Muscle layer of colon (tissue), 2 donors: ENCODE data around the gene CELSR1.

Source experiments
- H3K27ac ChIP-seq: one replicate; pipeline ENCODE4 v1.7.0; 2013; ENCODE audit warnings: low read depth, mild to moderate bottlenecking, low read length, moderate library complexity
- H3K27me3 ChIP-seq, 2 donors: one replicate each; pipeline ENCODE4 v1.7.0; 2013; ENCODE audit warnings: low read length in 2 of 2, mild to moderate bottlenecking in 2 of 2; ENCODE audit not compliant: insufficient read depth in 2 of 2, control insufficient read depth in 1 of 2
- H3K36me3 ChIP-seq: one replicate; pipeline ENCODE4 v1.7.0; 2013; ENCODE audit warnings: mild to moderate bottlenecking, low read length; ENCODE audit not compliant: insufficient read depth
- H3K4me1 ChIP-seq: one replicate; pipeline ENCODE4 v1.7.0; 2013; ENCODE audit warnings: mild to moderate bottlenecking, low read length; ENCODE audit not compliant: insufficient read depth
- H3K4me3 ChIP-seq, 2 donors: one replicate each; pipeline ENCODE4 v1.7.0; 2013; ENCODE audit warnings: low read length in 2 of 2, low read depth in 1 of 2, mild to moderate bottlenecking in 1 of 2, moderate library complexity in 1 of 2
- H3K9ac ChIP-seq: one replicate; pipeline ENCODE4 v1.7.0; 2013; ENCODE audit warnings: low read length
- H3K9me3 ChIP-seq: one replicate; pipeline ENCODE4 v1.7.0; 2013; ENCODE audit warnings: mild to moderate bottlenecking, low read length
- donor health status: abdominal sarcoma.
- donor health status: Adenocarcinoma of cecum.

Gene CELSR1

DNA sequence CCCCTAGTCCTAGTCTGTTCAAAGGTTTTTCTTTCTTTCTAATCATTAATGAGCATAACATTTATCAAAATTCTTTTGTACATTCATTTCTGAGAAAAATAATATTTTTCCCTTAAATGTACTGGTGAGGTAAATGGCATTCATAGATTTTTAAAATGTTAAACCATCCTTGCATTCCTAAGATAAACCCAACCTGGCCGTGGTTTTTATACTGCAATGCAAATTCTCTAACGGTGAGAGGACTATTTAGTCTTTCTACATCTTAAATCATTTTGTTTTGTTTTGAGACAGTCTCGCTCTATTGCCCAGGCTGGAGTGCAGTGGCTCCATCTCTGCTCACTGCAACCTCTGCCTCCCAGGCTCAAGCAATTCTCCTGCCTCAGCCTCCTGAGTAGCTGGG, 161.3 kb downstream of the CELSR1 start:
- no peak overlapping the region for H3K9ac ChIP-seq
- H3K27me3 ChIP-seq: no peaks in the 10 kb centered on the region
- H3K9me3 ChIP-seq: no peaks in the 10 kb centered on the region
- H3K27ac ChIP-seq: no peak overlapping the region
- no peak overlapping the region for H3K4me3 ChIP-seq
- H3K4me1 ChIP-seq: no peaks in the 10 kb centered on the region
- no peaks in the 10 kb centered on the region for H3K36me3 ChIP-seq

DNA sequence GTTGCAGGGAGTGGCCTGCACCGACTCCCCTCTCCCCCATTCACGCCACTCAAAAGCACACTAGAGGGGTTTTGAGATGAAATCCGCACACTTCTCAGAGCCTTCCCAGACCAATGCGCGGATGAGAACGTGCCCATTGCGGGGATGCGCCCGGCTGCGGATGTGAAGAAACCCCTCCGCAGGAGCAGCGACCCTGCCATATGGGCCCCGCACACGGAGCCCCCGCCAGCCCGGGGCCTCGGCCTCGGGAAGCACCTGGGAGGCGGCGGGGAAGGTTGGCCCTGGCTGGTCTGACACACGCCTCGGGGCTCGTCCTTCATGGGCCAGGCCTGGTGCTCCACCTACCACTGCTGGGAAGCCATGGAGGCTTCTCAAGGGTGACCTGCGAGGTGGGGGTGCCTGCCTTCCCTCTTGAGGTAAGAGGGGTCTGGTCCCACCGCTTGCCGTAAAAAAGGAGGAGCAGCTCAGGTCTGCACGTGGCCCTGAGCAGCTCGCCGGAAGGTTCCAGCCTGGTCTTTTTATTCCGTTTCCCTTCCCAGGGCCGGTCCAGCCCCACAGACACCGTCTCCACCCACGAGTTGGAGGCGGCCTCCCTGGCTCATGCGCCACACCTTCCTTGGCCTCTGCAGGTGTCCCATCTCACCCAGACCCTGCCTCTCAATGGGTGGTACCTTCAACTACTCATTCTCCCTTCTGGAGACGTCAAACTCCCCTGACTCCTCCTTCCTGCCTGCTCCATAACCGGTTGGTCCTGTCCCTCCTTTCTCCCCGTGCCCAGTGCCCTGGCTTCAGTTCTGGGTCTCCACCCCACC, 162.6 kb downstream of the CELSR1 start:
- H3K27me3 ChIP-seq: no peaks in the 10 kb centered on the region
- no peaks in the 10 kb centered on the region for H3K36me3 ChIP-seq
- no peak overlapping the region for H3K27ac ChIP-seq
- H3K9me3 ChIP-seq: no peaks in the 10 kb centered on the region
- no peaks in the 10 kb centered on the region for H3K4me1 ChIP-seq
- no peak overlapping the region for H3K9ac ChIP-seq
- H3K4me3 ChIP-seq: no peak overlapping the region

DNA sequence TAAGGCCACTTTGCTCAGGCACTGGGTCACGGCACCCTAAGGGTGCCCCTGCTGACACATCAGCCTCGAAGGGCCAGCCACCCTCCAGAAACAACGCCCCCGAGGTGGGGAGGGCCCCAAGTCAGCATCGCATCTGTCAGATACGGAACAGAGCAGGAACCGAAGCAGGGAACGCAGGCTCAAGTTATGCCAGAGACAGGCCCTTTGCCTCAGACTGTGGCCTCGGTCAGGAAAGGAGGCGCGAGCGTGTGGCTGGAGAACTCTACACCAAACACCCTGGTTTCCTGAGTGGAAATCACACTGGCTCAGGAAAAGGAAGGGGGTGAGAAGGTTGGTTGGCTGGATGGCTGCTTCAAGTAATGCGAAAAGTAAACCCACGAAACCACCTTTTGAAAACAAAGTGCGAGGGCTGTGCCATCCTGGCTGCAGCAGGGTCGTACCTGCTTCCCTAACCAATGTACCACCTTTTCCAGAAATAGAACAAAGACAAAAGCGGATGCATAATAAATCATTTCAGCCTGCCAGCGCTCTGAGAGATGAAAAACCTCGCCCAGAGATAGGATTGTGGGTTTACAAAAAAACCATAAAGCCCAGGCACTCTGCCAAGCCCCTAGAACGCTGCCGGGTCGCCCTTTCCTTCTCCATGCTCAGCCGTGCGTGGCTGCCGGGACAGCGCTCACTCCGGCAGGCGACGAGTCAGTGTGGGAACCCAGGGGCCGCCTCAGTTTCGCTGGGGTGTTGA, 163.3 kb downstream of the CELSR1 start:
- no peak overlapping the region for H3K27ac ChIP-seq
- H3K27me3 ChIP-seq: no peaks in the 10 kb centered on the region
- no peak overlapping the region for H3K4me3 ChIP-seq
- H3K36me3 ChIP-seq: no peaks in the 10 kb centered on the region
- H3K4me1 ChIP-seq: no peaks in the 10 kb centered on the region
- H3K9me3 ChIP-seq: no peaks in the 10 kb centered on the region
- H3K9ac ChIP-seq: no peak overlapping the region

DNA sequence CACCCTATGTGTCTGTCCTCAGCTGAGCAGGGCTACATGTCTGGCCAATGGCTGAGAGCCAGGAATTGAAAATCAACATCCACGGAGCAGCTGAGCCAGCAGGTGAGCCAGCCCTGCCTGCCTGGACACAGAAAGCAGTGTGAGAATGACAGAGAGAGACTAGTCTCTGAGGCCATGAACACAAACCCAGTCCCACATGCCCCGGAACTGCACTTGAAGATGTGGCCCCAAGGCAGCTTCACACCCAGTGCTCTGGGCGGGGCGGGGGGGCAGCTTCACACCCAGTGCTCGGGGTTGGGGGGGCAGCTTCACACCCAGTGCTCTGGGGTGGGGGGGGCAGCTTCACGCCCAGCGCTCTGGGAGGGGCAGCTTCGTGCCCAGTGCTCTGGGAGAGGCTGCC, 164.3 kb downstream of the CELSR1 start:
- no peak overlapping the region for H3K4me3 ChIP-seq

DNA sequence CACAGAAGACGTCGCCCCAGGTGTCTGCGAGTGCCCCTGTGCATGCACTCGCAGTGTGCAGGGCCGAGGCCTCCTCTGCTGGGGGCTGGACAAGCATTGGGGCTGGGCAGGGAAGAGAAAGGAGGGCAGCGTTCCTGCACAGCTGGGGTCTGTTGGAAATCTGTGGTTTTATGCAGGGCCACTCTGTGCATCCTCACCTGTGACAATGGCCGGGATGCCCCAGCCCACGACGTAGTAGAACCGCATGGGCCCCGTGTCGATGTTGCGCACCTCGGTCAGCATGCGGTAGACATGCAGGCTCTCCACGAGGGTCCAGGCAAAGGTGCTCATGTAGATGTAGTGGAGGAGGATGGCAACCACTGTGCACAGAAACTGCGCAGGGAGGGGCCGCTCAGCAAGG, 164.7 kb downstream of the CELSR1 start:
- Histone ChIP-seq H3K27me3 (no peaks in the 10 kb centered on the region), H3K4me3 (no peak overlapping the region), H3K9ac (no peak overlapping the region), H3K27ac (no peak overlapping the region), H3K4me1 (no peaks in the 10 kb centered on the region), H3K9me3 (no peaks in the 10 kb centered on the region), H3K36me3 (no peaks in the 10 kb centered on the region)

More for the DNA sequence above, 164.3 kb downstream of the CELSR1 start:
- Histone ChIP-seq H3K36me3 (no peaks in the 10 kb centered on the region), H3K9ac (no peak overlapping the region), H3K27me3 (no peaks in the 10 kb centered on the region), H3K4me1 (no peaks in the 10 kb centered on the region), H3K9me3 (no peaks in the 10 kb centered on the region), H3K27ac (no peak overlapping the region)

DNA sequence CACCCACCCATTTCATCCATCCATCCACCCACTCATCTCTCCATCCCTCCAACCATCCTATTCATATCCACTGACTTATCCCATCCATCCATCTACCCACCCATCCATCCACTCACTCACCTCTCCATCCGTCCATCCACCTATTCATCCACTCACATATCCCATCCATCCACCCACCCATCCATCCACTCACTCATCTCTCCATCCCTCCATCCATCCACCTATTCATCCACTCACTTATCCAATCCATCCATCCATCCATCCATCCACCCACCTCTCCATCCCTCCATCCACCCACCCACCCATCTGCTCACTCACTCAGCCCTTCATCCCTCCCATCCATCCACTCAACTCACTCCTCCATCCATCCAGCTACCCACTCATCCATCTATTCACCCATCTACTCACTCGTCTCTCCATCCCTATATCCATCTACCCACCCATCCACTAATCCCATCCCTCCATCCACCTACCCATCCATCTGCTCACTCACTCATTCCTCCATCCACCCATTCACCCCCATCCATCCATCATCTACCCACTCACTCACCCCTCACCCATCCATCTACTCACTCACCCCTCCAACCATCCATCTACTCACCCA, 165.7 kb downstream of the CELSR1 start:
- Histone ChIP-seq H3K36me3 (no peaks in the 10 kb centered on the region), H3K4me1 (no peaks in the 10 kb centered on the region), H3K27me3 (peaks cover 0 to 9% of the 10 kb centered on the region in 2 donors), H3K27ac (no peak overlapping the region), H3K4me3 (no peak overlapping the region), H3K9ac (no peak overlapping the region), H3K9me3 (no peaks in the 10 kb centered on the region)

DNA sequence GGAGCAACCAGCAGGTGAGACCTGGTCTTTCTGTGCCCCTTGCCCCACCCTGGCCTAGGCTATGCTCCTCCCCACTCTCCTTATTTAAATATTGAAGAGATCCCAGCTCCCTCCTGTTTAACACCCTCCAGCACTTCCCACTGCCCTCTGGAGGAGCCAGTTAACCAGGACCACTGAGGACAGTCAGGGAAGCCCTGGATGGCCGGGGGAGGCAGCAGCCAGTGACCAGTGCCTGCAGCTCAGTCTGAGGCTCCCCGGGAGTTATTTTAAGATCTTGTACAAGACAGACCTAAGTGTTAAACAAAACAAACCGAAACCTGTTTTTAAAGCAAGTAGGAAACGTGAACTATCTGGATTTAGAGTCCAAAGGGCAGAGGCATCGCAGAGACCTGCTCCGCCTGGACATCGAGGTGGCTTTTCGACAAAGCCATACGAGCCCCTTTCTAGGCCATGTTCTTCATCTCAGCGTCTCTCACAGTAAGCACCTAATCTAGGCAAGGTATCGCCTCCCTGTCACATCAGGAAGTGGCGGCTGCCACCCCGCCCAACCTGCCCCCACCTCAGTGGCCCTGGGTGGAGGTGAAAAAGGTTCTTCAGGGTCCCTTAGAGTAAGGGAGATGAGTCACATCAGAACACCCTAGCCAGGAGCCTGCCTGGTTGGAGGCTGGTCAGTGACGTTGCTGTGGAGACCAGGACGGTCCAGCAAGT, 166.7 kb downstream of the CELSR1 start:
- Histone ChIP-seq H3K4me3 (no peak overlapping the region), H3K9me3 (no peaks in the 10 kb centered on the region), H3K27ac (no peak overlapping the region), H3K36me3 (no peaks in the 10 kb centered on the region), H3K4me1 (no peaks in the 10 kb centered on the region), H3K27me3 (peaks cover 0 to 10% of the 10 kb centered on the region in 2 donors), H3K9ac (no peak overlapping the region)

DNA sequence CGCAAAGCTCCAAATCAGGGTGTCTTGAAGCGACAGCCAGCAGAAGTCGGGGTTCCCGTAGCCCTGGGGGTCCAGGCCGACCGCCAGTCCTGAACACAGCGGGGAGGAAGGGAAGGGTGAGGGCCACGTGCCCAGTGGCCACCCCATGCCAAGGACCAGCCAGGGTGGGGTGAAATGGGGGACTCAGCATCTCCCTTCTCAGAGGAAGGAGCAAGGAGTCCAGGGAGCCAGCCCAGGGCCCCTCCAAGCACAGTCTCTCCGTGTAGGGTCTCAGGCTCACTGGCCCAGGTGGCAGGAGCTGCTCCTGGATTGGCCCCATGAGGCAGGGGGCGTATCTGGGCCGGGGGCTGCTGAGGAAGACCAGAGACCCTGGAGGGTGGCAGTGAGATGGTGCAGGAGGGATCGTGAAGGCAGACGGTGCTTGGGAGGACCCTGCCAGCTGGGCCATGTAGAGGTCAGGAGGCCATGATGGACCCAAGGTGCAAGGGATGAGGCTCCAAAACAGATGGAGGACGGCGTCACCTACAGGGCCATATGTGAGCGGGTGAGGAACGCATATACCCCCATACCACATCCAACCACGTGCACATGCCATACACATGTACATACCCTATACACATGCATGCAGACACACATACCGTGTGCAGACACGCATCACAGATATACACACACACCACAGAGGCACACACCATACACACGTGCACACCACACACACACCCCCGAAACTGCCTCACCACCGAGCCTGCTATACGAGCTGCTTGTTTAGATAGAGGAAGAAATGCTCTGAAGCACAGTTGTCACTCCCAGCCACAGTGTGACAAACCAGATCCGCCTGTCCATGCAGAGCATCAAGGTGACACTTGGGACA, 167.5 kb downstream of the CELSR1 start:
- Histone ChIP-seq H3K9ac (no peak overlapping the region), H3K9me3 (no peaks in the 10 kb centered on the region), H3K36me3 (no peaks in the 10 kb centered on the region), H3K4me1 (no peaks in the 10 kb centered on the region), H3K27ac (no peak overlapping the region), H3K27me3 (peaks cover 0 to 16% of the 10 kb centered on the region in 2 donors), H3K4me3 (no peak overlapping the region)

DNA sequence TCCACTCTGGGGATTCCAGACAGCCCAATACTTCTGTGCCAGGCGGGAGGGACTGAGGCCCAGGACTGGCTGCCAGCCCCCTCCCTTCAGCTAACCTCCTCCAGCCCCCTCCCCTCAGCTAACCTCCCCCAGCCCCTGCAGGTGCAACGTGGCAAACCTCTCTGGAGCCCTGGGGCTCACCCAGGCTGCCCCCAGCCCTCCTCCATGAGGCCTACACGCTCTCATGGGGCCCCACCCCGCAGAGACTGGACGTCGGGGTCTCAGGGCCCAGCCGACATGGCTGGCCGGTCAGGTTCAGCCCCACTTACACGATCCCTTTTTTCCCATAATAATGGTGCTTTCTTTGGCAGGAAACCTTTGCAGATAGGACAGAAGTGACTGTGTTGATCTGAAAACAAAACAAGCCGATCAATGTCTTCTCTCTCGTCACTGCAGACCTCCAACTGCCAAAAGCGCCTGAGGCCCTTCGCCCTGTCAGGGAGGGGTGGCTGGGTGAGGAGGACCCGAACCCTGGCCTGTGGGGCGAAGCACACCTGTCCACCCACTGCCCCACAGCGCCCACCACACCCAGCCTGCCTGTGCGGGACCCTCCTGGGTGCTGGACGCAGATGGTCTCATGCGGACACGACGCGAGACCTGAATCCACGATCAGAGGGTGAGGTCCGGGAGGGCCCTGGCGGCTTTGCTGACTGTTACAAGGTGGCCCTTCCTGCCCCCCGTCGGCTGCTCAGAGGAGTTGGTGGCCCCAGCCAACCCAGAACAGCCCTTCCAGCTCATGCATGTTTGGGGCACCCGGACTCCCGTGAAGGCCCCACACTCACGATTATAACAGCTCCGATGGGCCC, 168.3 kb downstream of the CELSR1 start:
- no peaks in the 10 kb centered on the region for H3K36me3 ChIP-seq
- H3K4me3 ChIP-seq: no peak overlapping the region
- no peak overlapping the region for H3K27ac ChIP-seq

DNA sequence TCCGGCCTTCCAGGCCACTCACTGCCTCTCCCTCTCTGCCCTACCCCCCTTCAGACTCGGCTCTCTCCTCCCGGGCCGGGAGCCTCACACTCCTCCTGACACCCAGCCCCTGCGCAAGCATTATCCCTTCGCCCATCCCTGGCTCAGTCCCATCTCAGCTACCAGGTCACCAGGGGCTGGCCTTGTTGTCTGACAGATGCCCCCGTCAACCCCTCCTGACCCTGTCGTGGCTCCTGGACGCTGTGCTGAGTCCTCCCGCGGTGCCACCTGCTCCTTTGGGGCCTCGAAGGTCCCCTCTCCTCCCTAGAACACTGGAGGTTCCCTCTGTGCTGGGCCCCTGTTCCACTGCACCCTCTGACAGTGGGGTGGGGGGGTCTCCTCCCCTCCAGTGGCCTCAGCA, 169.0 kb downstream of the CELSR1 start:
- no peaks in the 10 kb centered on the region for H3K4me1 ChIP-seq
- no peak overlapping the region for H3K4me3 ChIP-seq
- no peaks in the 10 kb centered on the region for H3K9me3 ChIP-seq
- H3K36me3 ChIP-seq: no peaks in the 10 kb centered on the region
- peaks cover 0 to 31% of the 10 kb centered on the region in 2 donors for H3K27me3 ChIP-seq
- H3K9ac ChIP-seq: no peak overlapping the region
- no peak overlapping the region for H3K27ac ChIP-seq

More for the DNA sequence above, 168.3 kb downstream of the CELSR1 start:
- Histone ChIP-seq H3K9me3 (no peaks in the 10 kb centered on the region), H3K9ac (no peak overlapping the region), H3K4me1 (no peaks in the 10 kb centered on the region), H3K27me3 (peaks cover 0 to 24% of the 10 kb centered on the region in 2 donors)
